Small intestine (tissue), 7 donors: ENCODE results near the gene HTR1E. TPM values are rescaled to one million over a fixed set of nuclear protein-coding genes. Genes with fewer than 3 reads are reported as not detected.

Experiments
- DNase-seq, 2 donors: peaks; one replicate each; pipeline versions ENCODE4 v3.0.0 to v3.0.0-alpha.2; 2013
- FAIRE-seq: peaks from 2 replicates; lab custom pipeline; 2012; peaks lifted over from hg19 to GRCh38; lab: Jason Lieb, UNC
- H3K27ac ChIP-seq, 3 donors: one replicate each; pipeline ENCODE4 v1.5.1; 2013; ENCODE audit warnings: low read length in 2 of 3, mild to moderate bottlenecking in 2 of 3, control low read depth in 1 of 3, inconsistent platforms in 1 of 3, low read depth in 1 of 3, moderate library complexity in 1 of 3
- H3K27me3 ChIP-seq, 3 donors: one replicate each; pipeline ENCODE4 v1.6.1; 2013; ENCODE audit warnings: low read length in 3 of 3, inconsistent platforms in 1 of 3; ENCODE audit not compliant: control insufficient read depth in 3 of 3, insufficient read depth in 3 of 3
- H3K36me3 ChIP-seq, 3 donors: one replicate each; pipeline ENCODE4 v1.6.1; 2013; ENCODE audit warnings: low read length in 3 of 3, inconsistent platforms in 1 of 3, low read depth in 1 of 3, mild to moderate bottlenecking in 1 of 3, moderate library complexity in 1 of 3; ENCODE audit not compliant: control insufficient read depth in 3 of 3, insufficient read depth in 2 of 3
- H3K4me1 ChIP-seq, 3 donors: one replicate each; pipeline ENCODE4 v1.6.1; 2013; ENCODE audit warnings: low read length in 2 of 3, inconsistent platforms in 1 of 3, low read depth in 1 of 3, mild to moderate bottlenecking in 1 of 3, moderate library complexity in 1 of 3; ENCODE audit not compliant: control insufficient read depth in 3 of 3, insufficient read depth in 2 of 3
- H3K4me3 ChIP-seq, 3 donors: one replicate each; pipeline ENCODE4 v1.5.1; 2013; ENCODE audit warnings: low read length in 3 of 3, control low read depth in 1 of 3, inconsistent platforms in 1 of 3, low read depth in 1 of 3, mild to moderate bottlenecking in 1 of 3, moderate library complexity in 1 of 3
- H3K9me3 ChIP-seq, 2 donors: one replicate each; pipeline ENCODE4 v1.6.1; 2013; ENCODE audit warnings: low read depth in 1 of 2, low read length in 1 of 2; ENCODE audit not compliant: control insufficient read depth in 2 of 2, insufficient read depth in 1 of 2
- WGBS, 3 donors: extraction: QIAGEN DNeasy Blood & Tissue Kit; methylation state at CpG; one replicate each; pipeline ENCODE4 v1.1.7; 2013; 5-methylcytosine and 5-hydroxymethylcytosine counted together
- polyA plus RNA-seq, 4 donors: library from polyadenylated mRNA; stranded (reverse) in 3 of 4; unstranded in 1 of 4; fragments of 200-250 nt in 3 of 4; fragments of 120-200 nt in 1 of 4; gene quantifications; one replicate each; pipeline versions ENCODE4 v1.2.1 to v1.2.3, GENCODE V29; 2013
- donor health status: healthy with polysubstance abuse.
- donor health status: control.
- donor health status: control.
- donor health status: Bipolar disorder and iron deficiency.
- donor health status: healthy.

The HTR1E gene
- polyA plus RNA-seq, 4 donors = not detected

GRCh38 chr6:86936834-86937218 lies 502 bp upstream of the HTR1E start:
- H3K4me1 ChIP-seq = no peaks in the 10 kb centered on the region
- no peak for DNase-seq
- 5 to 18% (median 12%) methylated on average over 12 of the region's 12 CpGs for WGBS, 3 donors
- H3K36me3 ChIP-seq = no peaks in the 10 kb centered on the region
- peaks cover 3 to 33% (median 11%) of the 10 kb centered on the region in 3 donors for H3K27me3 ChIP-seq
- no peak for FAIRE-seq
- no peak overlapping the region for H3K27ac ChIP-seq
- no peaks in the 10 kb centered on the region for H3K9me3 ChIP-seq
- H3K4me3 ChIP-seq = no peak overlapping the region

GRCh38 chr6:86938814-86939213 lies 1.5 kb downstream of the HTR1E start:
- 72 to 84% (median 78%) methylated on average over 4 of the region's 4 CpGs for WGBS, 3 donors
- H3K27ac ChIP-seq = no peak overlapping the region

DNA sequence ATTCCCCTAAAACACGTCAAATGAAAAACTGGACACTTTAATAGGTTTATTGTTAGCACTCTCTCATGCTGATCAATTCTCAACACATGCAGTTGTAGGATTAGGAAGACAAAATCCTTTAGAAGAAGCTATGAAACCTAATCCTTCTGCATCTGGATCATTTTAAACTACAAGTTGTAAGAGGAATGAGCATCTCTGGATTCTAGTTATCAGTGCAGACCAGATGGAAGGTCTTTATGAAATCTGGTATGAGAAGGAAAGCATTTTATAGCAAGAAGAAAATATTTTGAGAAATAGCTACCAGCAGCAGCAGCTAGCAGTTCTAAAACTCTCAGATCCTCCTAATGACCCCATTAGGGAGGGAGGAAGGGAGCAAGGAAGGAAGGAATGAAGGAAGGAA lies 4.1 kb downstream of the HTR1E start:
- Histone ChIP-seq H3K27me3 (peaks cover 3 to 27% (median 14%) of the 10 kb centered on the region in 3 donors), H3K27ac (no peak overlapping the region), H3K36me3 (no peaks in the 10 kb centered on the region), H3K9me3 (no peaks in the 10 kb centered on the region), H3K4me1 (no peaks in the 10 kb centered on the region), H3K4me3 (no peak overlapping the region)
- no peak for DNase-seq
- 72 to 78% (median 78%) methylated on average over 1 of the region's 1 CpG for WGBS, 3 donors
- FAIRE-seq = no peak

More at GRCh38 chr6:86938814-86939213, 1.5 kb downstream of the HTR1E start:
- Histone ChIP-seq H3K36me3 (no peaks in the 10 kb centered on the region), H3K4me1 (no peaks in the 10 kb centered on the region), H3K4me3 (no peak overlapping the region), H3K9me3 (no peaks in the 10 kb centered on the region), H3K27me3 (peaks cover 3 to 33% (median 12%) of the 10 kb centered on the region in 3 donors)
- no peak for DNase-seq
- FAIRE-seq = no peak

- Histone ChIP-seq H3K9me3 (no peaks in the 10 kb centered on the region), H3K27ac (no peak overlapping the region), H3K4me3 (no peak overlapping the region), H3K4me1 (no peaks in the 10 kb centered on the region), H3K36me3 (no peaks in the 10 kb centered on the region), H3K27me3 (peaks cover 0 to 12% (median 8%) of the 10 kb centered on the region in 3 donors)
- no peak for DNase-seq
- no peak for FAIRE-seq
- 75 to 81% (median 77%) methylated on average over 6 of the region's 6 CpGs for WGBS, 3 donors
These were observed 5.6 kb downstream of the HTR1E start for GRCh38 chr6:86942769-86943516.

DNA sequence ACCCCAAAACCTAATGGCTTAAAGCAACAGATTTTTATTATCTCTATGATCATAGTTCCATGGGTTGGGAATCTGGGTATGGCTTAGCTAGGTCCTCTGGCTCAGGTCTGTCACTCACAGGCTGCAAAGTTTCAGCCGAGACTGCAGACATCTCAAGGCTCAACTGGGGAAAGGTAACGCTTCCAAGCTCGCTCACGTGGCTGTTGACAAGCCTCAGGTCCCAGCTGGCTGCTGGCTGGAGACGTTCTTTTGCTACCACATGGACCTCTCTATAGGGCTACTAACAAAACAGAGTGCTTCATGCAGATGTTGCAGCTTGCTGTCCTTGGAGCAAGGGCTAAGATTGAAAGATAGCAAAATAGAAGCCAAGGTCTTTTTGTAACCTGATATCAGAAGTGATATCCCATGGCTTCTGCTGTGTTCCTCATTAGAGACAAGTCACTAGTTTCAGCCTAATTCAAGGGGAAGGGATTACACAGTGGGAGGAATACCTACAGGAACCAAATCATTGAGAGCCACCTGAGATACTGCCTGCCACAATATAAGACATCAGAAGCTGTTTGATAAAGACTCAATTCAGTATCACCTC lies 6.6 kb downstream of the HTR1E start:
- H3K9me3 ChIP-seq = no peaks in the 10 kb centered on the region
- FAIRE-seq (no peak), DNase-seq (no peak)
- no peaks in the 10 kb centered on the region for H3K36me3 ChIP-seq
- 36 to 47% (median 45%) methylated on average over 5 of the region's 5 CpGs for WGBS, 3 donors
- no peak overlapping the region for H3K27ac ChIP-seq
- H3K4me1 ChIP-seq = no peaks in the 10 kb centered on the region
- H3K4me3 ChIP-seq = no peak overlapping the region
- H3K27me3 ChIP-seq = peaks cover 0 to 4% (median 3%) of the 10 kb centered on the region in 3 donors

- no peaks in the 10 kb centered on the region for H3K9me3 ChIP-seq
- H3K27ac ChIP-seq = no peak overlapping the region
- no peaks in the 10 kb centered on the region for H3K27me3 ChIP-seq
- FAIRE-seq (no peak), DNase-seq (no peak)
- 60 to 72% (median 65%) methylated on average over 3 of the region's 3 CpGs for WGBS, 3 donors
- H3K4me3 ChIP-seq = no peak overlapping the region
- H3K36me3 ChIP-seq = no peaks in the 10 kb centered on the region
- no peaks in the 10 kb centered on the region for H3K4me1 ChIP-seq
These were observed 12.4 kb downstream of the HTR1E start for GRCh38 chr6:86949771-86950170.

DNA sequence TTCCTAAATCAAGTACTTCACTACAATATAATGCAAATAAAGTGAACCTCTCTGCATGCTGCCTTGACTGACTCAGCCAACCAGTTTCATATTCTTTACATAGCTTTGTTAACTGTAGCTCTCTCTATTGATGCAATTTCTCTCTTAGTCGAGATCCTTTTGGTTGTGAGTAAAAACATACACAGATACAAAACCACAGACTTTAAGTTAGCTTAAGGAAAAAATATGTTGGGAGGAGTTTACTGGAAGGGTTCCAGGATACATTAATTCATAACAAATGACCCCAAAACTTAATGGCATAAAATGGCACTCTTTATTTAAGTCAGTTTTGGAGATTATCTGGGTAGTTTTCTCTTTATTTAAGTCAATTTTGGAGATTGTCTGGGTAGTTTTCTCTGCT lies 15.7 kb downstream of the HTR1E start:
- H3K36me3 ChIP-seq = no peaks in the 10 kb centered on the region
- H3K4me3 ChIP-seq = no peak overlapping the region
- no peak for FAIRE-seq
- H3K27ac ChIP-seq = no peak overlapping the region
- no peaks in the 10 kb centered on the region for H3K4me1 ChIP-seq
- no peaks in the 10 kb centered on the region for H3K9me3 ChIP-seq
- no peak for DNase-seq
- 52 to 64% (median 57%) methylated on average over 1 of the region's 1 CpG for WGBS, 3 donors
- no peaks in the 10 kb centered on the region for H3K27me3 ChIP-seq

DNA sequence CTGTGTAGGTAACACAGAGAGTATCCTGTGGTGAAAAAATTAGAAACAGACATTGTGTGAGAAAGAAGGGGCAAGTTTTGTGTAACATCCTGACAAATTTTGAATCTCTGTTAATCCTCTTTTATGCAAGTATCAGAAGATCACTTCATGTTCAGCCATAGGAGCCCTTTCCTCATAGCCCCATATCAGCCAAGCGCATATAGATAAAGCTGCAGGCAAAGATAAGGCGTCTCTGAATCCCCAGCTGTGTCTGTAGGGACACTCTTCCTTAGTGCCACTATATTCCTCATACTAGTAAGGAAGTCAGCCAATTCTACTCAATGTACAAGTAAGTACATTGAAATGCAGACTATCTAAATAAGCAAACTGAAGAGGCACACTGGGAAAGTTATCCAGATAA lies 22.3 kb downstream of the HTR1E start:
- no peak for DNase-seq
- Histone ChIP-seq H3K4me3 (no peak overlapping the region), H3K4me1 (no peaks in the 10 kb centered on the region), H3K27ac (no peak overlapping the region), H3K9me3 (no peaks in the 10 kb centered on the region), H3K27me3 (no peaks in the 10 kb centered on the region), H3K36me3 (no peaks in the 10 kb centered on the region)
- 62 to 83% (median 78%) methylated on average over 2 of the region's 2 CpGs for WGBS, 3 donors
- FAIRE-seq = no peak
